Measurements from ENCODE around the gene ZNF208. TPM values are rescaled to one million over a fixed set of nuclear protein-coding genes. Genes with fewer than 3 reads are reported as not detected.

The ZNF208 gene
- total RNA-seq, 1 donor from 2014 or later, result 10.5 TPM

GRCh38 chr19:21970466-21970865 is 40.3 kb downstream of the ZNF208 start:
- Mint-ChIP-seq H3K4me3 (no peak overlapping the region), H3K36me3 (ENCODE audit: low read depth) (peaks cover 27% of the 10 kb centered on the region), H3K4me1 (no peaks in the 10 kb centered on the region), H3K27me3 (no peaks in the 10 kb centered on the region), H3K9me3 (peaks cover 54% of the 10 kb centered on the region), H3K27ac (no peak overlapping the region)
- DNase-seq (no peak), ATAC-seq (ENCODE audit: low read depth) (no peak)
- intact Hi-C loops (cut with micrococcal nuclease), result no loop called here
- ChIA-PET CTCF (no interaction called here), POLR2A (no interaction called here)
- no peak for TF ChIP-seq CTCF (IDR thresholded peaks at IDR 0.05)

DNA sequence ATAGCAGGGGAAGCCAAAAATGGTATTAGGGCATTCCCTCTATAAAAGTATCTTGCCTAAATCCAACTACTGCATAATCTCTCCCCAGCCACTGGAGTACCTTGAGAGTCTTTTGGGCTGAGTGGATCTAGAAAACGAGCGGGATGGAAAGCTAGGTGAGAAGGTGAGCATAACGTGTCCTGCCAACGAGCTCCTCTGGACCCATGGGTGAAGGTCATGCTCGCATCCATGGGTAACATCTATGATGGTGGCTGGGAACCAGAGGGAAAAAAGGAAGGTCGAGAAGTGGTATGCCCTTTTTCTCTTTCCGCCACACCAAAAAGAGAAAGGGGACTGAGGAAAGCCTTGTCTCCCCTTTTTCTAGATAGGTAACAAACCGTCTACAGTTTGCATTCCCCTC is 63.0 kb downstream of the ZNF208 start:
- Mint-ChIP-seq H3K9me3 (peaks cover 25% of the 10 kb centered on the region), H3K27me3 (no peaks in the 10 kb centered on the region), H3K27ac (no peak overlapping the region), H3K4me3 (no peak overlapping the region), H3K36me3 (ENCODE audit: low read depth) (peaks cover 5% of the 10 kb centered on the region), H3K4me1 (no peaks in the 10 kb centered on the region)
- ATAC-seq (ENCODE audit: low read depth) (no peak), DNase-seq (no peak)
- CTCF ChIA-PET, result no interaction called here
- POLR2A ChIA-PET, result no interaction called here
- TF ChIP-seq CTCF (IDR thresholded peaks at IDR 0.05), result no peak
- intact Hi-C loops (cut with micrococcal nuclease), result no loop called here

DNA sequence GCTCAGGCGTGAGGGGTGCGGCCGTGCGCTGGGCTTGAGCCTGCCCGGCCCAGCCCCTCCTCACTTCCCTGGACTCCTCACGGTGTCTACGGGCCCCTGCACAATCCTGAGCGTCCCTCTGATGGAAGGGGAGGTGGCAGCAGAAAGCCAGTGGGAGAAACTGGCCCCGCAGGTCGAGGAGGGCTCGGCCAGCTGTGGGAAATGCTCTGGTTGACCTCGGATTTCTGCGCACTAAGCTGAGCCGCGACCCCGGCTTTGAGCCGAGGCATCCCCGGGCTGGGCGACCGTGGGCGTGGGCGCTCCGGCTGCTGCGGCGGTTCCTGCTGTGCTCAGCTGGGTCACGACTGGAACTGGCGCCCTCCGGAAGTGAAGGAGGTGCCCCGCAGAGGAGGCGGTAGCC is 70.1 kb downstream of the ZNF208 start:
- DNase-seq (no peak), ATAC-seq (ENCODE audit: low read depth) (no peak)
- H3K4me1 Mint-ChIP-seq, result no peaks in the 10 kb centered on the region
- ChIA-PET POLR2A (no interaction called here), CTCF (no interaction called here)
- H3K4me3 Mint-ChIP-seq, result no peak overlapping the region
- H3K27ac Mint-ChIP-seq, result no peak overlapping the region
- intact Hi-C loops (cut with micrococcal nuclease), result no loop called here
- peaks cover 10% of the 10 kb centered on the region for H3K9me3 Mint-ChIP-seq
- no peaks in the 10 kb centered on the region for H3K36me3 Mint-ChIP-seq (ENCODE audit: low read depth)
- TF ChIP-seq CTCF (IDR thresholded peaks at IDR 0.05), result no peak
- no peaks in the 10 kb centered on the region for H3K27me3 Mint-ChIP-seq

GRCh38 chr19:21934593-21934992 is 76.2 kb downstream of the ZNF208 start:
- no peak for TF ChIP-seq CTCF (IDR thresholded peaks at IDR 0.05)
- DNase-seq (no peak), ATAC-seq (ENCODE audit: low read depth) (no peak)
- intact Hi-C loops (cut with micrococcal nuclease), result no loop called here
- H3K36me3 Mint-ChIP-seq (ENCODE audit: low read depth), result no peaks in the 10 kb centered on the region
- H3K9me3 Mint-ChIP-seq, result peaks cover 8% of the 10 kb centered on the region
- ChIA-PET CTCF (no interaction called here), POLR2A (no interaction called here)
- H3K4me3 Mint-ChIP-seq, result no peak overlapping the region
- H3K27me3 Mint-ChIP-seq, result no peaks in the 10 kb centered on the region
- H3K27ac Mint-ChIP-seq, result no peak overlapping the region
- H3K4me1 Mint-ChIP-seq, result no peaks in the 10 kb centered on the region

DNA sequence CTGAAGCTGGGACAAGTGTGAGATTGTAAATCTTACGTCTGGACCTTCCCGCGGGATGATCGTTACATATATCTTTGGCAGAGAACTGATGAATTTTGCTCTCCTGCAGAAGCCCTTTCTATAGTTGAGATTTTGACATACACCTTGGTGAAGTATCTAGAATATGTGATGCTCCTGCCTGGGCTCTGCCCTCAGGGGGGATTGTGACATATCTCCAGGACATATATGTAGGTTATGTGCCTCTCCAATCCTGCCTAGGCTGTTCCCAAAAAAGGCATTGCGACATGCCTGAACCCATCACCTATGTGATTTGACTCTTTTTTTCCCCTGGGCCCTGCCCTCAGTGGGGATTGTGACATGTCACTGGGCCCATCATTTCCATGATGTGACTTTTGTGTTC is 76.6 kb downstream of the ZNF208 start:
- H3K27ac Mint-ChIP-seq, result no peak overlapping the region
- intact Hi-C loops (cut with micrococcal nuclease), result no loop called here
- TF ChIP-seq CTCF (IDR thresholded peaks at IDR 0.05), result no peak
- ATAC-seq (ENCODE audit: low read depth) (no peak), DNase-seq (no peak)
- H3K27me3 Mint-ChIP-seq, result no peaks in the 10 kb centered on the region
- no peak overlapping the region for H3K4me3 Mint-ChIP-seq
- no peaks in the 10 kb centered on the region for H3K36me3 Mint-ChIP-seq (ENCODE audit: low read depth)
- POLR2A ChIA-PET, result no interaction called here
- CTCF ChIA-PET, result no interaction called here
- no peaks in the 10 kb centered on the region for H3K4me1 Mint-ChIP-seq
- peaks cover 8% of the 10 kb centered on the region for H3K9me3 Mint-ChIP-seq
